ENCODE data around the gene GPR37.

GPR37 gene

DNA sequence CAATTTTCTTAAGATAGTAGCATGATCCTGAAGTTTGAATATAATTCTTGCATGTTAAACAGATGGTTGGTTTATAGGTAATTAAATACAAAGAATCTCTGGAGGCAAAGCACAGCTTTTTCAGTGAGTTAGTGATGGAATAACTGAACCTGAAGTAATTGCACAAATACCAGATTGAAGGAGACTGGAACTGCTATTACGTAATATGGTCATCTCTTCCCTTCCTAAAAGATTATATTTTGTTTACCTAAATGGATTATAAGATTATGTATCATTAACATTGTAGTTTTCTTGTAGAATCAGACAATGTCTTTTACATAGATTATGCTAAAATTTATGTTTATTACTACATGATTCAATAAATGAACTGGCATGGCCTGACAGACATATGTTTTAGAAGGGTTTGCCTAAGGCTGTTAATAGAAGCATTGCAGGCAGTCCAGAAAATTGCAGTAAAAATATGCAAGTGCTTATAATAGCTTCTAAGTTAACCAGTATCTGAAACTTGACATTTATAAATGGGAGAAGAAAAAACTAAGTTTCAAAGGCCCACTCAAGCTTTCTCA is 35.8 kb upstream of the GPR37 start:
- H3K27ac ChIP-seq: no peak overlapping the region
- TF ChIP-seq CTCF (conservative IDR thresholded peaks at IDR 0.05): no peak

DNA sequence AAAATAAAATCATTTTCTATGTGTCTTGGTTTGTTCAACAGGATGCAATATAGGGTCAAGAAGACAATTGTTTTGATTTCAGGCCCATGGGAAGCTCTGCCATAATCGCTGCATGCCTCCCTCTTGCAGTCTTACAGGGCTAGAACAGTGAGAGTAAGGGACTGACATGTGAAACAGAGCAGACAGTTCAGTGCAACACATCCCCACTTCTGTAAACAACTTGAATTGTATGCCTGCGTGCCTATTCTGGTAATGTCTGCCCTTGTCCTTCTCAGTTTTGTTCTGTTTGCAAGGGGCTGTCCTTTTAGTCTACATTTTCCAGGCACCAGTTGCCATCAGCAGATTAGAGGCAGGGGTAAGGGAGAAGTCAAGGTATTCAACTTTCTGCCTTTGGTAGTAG is 34.8 kb upstream of the GPR37 start:
- H3K27ac ChIP-seq: no peak overlapping the region

GRCh38 chr7:124799448-124799847 is 33.9 kb upstream of the GPR37 start:
- H3K27ac ChIP-seq: no peak overlapping the region
- TF ChIP-seq CTCF (conservative IDR thresholded peaks at IDR 0.05): no peak

More for the DNA sequence above, 34.8 kb upstream of the GPR37 start:
- TF ChIP-seq CTCF (conservative IDR thresholded peaks at IDR 0.05): no peak

GRCh38 chr7:124796771-124797170 is 31.2 kb upstream of the GPR37 start:
- TF ChIP-seq CTCF (conservative IDR thresholded peaks at IDR 0.05): no peak
- no peak overlapping the region for H3K27ac ChIP-seq

DNA sequence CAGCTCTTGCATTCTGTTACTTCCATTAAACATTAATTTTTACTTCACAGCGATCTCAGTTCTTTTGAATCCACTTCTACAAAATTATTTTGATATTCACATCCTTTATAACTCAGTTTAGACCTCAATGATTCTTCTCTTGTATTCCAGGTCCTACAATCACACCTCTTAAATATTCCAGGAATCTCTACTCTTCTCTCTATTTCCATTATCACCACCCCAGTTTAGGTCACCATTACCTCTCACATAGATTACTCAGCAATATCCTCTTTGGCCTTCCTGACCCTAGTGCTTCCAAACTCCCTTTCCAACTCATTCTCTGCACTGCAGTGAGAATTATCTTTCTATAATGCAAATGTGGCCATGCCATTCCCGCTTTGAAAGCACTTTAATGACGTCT is 27.1 kb upstream of the GPR37 start:
- no peak overlapping the region for H3K27ac ChIP-seq
- TF ChIP-seq CTCF (conservative IDR thresholded peaks at IDR 0.05): no peak

DNA sequence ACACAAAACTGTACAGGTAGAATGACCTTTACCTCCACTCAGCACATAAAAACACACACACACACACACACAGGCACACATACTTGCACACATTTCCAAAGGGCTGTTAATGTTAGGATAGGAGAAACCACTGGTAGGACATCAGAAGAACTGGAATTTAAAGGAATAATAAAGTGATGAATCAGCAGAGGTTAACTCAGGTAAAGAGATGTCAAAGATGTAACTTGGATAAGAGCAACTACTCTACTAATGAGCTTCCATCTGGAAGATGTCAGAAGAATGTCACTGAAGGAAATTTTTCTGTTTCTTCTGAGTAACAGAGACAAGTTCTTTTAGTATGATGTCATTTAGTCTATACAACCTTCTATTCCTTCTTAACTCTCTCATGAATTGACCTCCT is 26.4 kb upstream of the GPR37 start:
- no peak overlapping the region for H3K27ac ChIP-seq
- no peak for TF ChIP-seq CTCF (conservative IDR thresholded peaks at IDR 0.05)

DNA sequence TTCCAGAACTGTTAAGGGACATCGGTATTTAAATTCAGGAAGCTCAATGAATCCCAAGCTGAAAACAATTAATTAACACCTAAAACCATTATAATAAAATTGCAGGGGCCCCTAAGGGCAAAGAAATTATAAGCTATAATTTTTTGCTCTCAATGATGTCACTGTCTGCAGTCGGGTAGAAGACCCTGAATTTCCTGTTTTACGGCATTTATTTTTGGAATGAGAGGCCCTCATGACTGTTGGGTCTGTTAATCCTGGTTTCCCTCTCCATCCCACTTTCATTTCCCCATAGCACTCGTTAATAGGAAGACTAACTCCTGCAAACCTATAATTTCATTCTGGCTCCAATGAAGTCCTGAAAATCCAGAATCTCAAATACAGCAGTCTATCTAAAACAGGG is 25.8 kb upstream of the GPR37 start:
- TF ChIP-seq CTCF (conservative IDR thresholded peaks at IDR 0.05): no peak
- no peak overlapping the region for H3K27ac ChIP-seq
